HuH-7 (cell line): ENCODE measurements around the gene TUBA8.
A peak's percentile ranks its signal among the peaks of the same experiment; 100 is the strongest.
"Not testable (repeated sequence)": the region's sequence is repeated elsewhere in the genome, so short reads cannot be mapped to it uniquely, and the experiment has no call there.

Experiments
- DNase-seq: peaks from one replicate; pipeline ENCODE4 v3.0.0; 2011; ENCODE audit warnings: low spot score

The TUBA8 gene

GRCh38 chr22:18077639-18078328 is 32.8 kb upstream of the TUBA8 start, which contains the start of gene PEX26:
TSS of gene PEX26 (plus strand) at chr22:18077990. CDS start at chr22:18078377, 387 bp downstream.
- DNase-seq = peak; percentile 94

DNA sequence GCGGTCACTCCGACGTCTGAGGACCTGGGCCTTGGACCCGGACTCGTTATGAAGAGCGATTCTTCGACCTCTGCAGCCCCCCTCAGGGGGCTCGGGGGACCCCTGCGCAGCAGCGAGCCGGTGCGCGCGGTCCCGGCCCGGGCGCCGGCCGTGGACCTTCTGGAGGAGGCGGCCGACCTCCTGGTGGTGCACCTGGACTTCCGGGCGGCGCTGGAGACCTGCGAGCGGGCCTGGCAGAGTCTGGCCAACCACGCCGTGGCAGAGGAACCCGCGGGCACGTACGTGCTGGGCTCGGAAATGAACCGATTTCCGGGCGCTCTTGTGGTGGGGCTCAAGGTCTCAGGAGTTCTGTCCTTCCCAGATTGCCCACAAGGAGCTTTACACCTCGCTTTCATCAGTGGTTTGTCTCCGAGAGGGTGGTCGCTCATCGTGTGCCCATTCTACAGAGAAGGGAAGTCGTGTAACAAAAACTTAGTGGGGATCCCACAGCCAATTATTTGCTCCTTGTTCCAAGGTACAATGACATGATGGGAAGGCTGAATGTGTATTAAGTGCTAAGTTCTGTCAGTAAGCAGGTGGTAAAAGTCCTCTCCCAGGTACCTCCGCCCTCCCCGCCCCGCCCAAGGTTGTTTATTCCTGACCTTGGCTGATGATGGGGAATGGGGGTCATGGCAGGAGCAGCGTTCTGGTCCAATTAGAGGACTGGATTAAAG is 32.1 kb upstream of the TUBA8 start:
- peak; percentile 35 for DNase-seq

- no peak for DNase-seq
These were observed 30.8 kb upstream of the TUBA8 start for GRCh38 chr22:18079706-18080233.

DNA sequence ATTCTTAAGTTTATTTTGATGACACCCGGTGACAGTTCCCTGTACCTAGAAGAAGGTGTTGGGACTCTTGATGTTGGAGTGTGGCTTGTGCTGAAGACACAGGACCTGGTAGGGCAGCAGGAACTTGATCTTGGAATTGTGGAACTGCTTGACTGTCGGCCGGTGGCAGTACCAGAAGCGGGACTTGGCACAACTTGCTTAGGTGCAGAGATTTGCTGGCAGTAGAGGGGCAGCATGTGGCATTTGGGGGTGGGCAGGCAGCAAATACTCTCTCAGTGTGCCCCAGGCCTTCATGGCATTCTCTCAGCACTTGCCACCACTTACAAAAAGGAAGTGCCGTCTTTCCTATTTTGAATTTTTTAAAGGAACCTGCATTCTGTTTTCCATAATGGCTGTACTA is 29.2 kb upstream of the TUBA8 start:
- no peak for DNase-seq

DNA sequence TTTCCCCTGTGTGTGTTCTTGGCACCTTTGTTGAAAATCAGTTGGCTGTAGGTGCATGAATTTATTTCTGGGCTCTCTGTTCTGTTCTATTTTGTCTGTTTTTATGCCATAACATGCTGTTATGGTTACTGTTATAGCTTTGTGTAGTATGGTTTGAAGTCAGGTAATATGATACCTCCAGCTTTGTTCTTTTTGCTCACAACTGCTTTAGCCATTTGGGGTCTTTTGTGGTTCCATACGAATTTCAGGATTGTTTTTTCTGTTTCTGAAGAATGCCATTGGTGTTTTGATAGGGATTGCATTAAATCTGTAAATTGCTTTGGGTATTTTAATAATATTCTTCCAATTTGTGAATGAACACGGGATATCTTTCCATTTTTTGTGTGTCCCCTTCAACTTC is 28.1 kb upstream of the TUBA8 start:
- DNase-seq = no peak

GRCh38 chr22:18083406-18083805 is 27.2 kb upstream of the TUBA8 start:
- no peak for DNase-seq

GRCh38 chr22:18085188-18085587 is 25.4 kb upstream of the TUBA8 start:
- no peak for DNase-seq

- DNase-seq = no peak
These were observed 23.2 kb upstream of the TUBA8 start for GRCh38 chr22:18087350-18087855.

- DNase-seq = no peak
These were observed 21.6 kb upstream of the TUBA8 start for GRCh38 chr22:18088825-18089568.

- no peak for DNase-seq
These were observed 20.3 kb upstream of the TUBA8 start for GRCh38 chr22:18090286-18090685.

GRCh38 chr22:18091478-18091877 is 19.1 kb upstream of the TUBA8 start:
- no peak for DNase-seq

DNA sequence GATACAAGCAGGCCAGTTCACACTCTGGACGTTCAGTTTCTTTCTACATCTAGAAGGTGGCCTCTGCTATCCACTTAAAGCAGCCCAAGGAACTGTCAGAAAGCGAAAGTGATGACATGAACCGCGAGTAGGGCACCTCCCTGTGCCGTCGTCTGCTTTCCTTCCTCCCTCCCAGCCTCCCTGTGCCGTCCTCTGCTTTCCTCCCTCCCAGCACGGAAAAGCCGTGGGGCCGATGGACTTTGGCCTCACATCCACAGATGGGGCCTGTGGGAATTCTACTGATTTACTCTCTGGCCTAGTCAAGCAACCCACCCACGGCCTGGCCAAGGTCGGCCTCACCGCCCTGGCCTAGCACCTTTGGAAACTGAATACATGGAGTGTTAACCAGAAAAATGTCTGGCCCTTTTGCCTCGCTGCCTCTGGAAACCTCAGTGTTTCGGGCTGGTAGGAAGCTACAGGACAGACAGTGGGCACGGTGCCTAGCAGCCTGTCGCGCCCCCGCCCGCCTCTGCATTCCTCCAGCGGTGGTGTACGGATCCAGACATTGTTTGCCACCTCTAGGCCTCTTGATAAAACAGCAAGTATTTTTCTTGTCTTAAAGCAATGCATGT is 18.6 kb upstream of the TUBA8 start:
- DNase-seq = peak; percentile 81

DNA sequence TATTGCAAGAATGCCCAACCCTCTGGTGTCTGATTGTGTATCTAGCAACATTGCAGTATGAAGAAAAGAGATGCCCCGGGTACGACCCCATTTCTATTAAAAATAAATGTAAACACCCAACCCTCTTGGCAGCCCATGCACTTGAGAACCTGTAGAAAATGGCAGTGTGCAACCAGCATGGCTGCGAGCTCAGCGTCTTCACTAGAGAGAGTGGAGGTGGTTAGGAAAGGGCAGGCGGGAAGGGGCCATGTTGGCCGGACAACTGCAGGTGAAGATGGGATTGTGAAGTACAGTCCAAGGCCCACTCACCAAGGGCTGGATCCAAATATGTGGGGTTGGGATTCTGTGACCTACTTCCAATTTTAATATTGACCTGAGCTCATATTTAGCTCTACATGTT is 16.9 kb upstream of the TUBA8 start:
- DNase-seq = no peak

- no peak for DNase-seq
These were observed 15.4 kb upstream of the TUBA8 start for GRCh38 chr22:18095101-18095805.

DNA sequence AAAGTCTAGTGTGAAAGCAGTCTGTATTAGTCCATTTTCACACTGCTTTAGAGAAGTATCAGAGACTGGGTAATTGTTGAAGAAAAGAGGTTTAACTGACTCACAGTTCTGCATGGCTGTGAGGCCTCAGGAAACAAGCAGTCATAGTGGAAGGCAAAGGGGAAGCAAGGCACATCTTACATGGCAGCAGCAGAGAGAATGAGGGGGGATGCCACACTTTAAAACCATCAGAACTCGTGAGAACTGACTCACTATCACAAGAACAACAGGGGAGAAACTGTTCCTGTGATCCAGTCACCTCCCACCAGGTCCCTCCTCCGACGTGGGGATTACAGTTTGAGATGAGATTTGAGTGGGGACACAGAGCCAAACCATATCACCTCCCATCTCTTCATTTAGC is 13.8 kb upstream of the TUBA8 start:
- no peak for DNase-seq

DNA sequence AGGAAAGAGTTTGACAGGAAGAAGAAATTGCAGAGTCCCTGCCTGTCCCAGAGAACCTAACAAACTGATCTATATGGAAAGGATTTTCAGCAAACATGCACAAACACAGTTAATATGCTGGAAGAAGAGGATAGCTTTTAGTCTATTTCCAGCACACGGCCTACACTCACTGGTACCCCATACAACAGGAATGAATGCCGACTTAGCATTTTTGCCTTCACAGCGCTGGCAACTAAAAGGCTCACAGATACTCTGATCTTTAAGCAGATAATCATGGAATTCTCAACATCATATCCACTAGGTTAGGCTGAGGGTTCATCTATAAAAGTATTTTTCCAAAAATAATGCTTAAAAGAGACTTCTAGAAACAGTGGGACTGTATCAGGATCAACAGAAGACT is 9.8 kb upstream of the TUBA8 start:
- DNase-seq = no peak

DNA sequence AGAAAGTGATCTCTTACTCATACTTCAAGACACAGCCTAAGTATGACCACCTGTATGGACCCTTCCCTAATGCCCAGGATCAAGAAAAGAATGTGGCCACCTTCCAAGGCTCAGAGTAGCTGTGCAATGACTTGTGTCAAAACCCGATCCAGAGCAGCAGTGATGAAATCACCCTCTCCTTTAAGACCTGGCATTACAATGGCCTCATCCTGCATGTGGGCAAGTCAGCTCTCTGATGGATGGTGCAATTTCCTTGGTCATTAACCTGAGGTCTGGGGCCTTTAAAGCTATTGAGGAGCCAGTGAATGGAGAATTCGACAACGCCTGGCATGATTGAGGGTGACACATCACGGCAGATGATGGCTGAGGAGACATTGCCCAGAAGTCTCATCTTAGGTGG is 9.1 kb upstream of the TUBA8 start:
- DNase-seq = no peak

- no peak for DNase-seq
These were observed 6.9 kb upstream of the TUBA8 start for GRCh38 chr22:18103527-18104269.

DNA sequence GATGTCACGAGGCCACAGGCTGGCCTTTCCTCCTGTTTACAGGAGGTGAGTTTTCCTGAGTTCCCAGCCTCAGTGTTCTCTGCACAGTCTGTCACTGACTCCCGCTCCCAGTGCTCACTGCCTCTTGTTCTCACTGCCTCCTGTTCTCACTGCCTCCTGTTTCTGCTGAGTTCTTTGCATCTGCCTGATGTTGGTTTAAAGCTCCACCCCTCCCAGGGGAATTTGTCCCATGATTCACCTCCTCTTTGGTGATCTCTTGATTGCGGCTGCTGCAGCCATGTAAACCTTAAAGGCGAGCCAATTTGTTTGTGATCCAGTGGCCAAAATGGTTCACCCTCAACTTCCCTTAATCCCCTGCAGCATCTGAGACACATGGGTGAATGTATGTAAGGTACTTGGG is 6.0 kb upstream of the TUBA8 start:
- DNase-seq = no peak

- DNase-seq = not testable (repeated sequence)
These were observed 4.6 kb upstream of the TUBA8 start for GRCh38 chr22:18105981-18106380.
